Measurements from ENCODE around the gene CHP1.

DNA sequence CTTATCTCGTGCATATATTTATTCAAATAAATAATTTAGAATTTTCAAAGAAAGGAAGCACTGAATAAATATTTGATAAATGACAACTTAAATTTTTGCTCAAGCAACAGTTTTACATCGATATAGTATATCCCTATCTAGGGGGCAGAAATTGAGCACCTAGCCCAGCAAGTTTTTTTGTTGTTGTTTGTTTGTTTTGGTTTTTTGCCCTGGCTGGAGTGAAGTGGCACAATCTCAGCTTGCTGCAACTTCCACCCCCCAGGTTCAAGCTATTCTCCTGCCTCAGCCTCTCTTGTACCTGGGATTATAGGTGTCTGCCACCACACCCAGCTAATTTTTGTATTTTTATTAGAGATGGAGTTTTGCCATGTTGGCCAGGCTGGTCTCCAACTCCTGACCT is 58.9 kb downstream of the CHP1 start:
- TF ChIP-seq, protein P1, sequence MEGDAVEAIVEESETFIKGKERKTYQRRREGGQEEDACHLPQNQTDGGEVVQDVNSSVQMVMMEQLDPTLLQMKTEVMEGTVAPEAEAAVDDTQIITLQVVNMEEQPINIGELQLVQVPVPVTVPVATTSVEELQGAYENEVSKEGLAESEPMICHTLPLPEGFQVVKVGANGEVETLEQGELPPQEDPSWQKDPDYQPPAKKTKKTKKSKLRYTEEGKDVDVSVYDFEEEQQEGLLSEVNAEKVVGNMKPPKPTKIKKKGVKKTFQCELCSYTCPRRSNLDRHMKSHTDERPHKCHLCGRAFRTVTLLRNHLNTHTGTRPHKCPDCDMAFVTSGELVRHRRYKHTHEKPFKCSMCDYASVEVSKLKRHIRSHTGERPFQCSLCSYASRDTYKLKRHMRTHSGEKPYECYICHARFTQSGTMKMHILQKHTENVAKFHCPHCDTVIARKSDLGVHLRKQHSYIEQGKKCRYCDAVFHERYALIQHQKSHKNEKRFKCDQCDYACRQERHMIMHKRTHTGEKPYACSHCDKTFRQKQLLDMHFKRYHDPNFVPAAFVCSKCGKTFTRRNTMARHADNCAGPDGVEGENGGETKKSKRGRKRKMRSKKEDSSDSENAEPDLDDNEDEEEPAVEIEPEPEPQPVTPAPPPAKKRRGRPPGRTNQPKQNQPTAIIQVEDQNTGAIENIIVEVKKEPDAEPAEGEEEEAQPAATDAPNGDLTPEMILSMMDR (IDR thresholded peaks at IDR 0.05): no peak
- TF ChIP-seq POLR2A (IDR thresholded peaks at IDR 0.05): no peak

Measured in testis (tissue), 2 donors.